GM18508 (cell line): Measurements from ENCODE around the gene CTNS.

Experiments used
- ATAC-seq: cut with Tn5 transposase; IDR thresholded peaks from one replicate; pipeline ENCODE4 v1.9.1; 2021; ENCODE audit warnings: moderate number of reproducible peaks; ENCODE audit not compliant: insufficient read depth, unreplicated experiment

Gene CTNS

GRCh38 chr17:3657588-3657869, 21.0 kb downstream of the CTNS start:
- ATAC-seq: no peak

GRCh38 chr17:3657874-3658783, 21.6 kb downstream of the CTNS start:
- ATAC-seq: no peak

- ATAC-seq: no peak
These were observed 22.4 kb downstream of the CTNS start for GRCh38 chr17:3658784-3659449.

GRCh38 chr17:3659541-3660111, 23.1 kb downstream of the CTNS start:
- ATAC-seq: no peak

- no peak for ATAC-seq
These were observed 23.8 kb downstream of the CTNS start for GRCh38 chr17:3660311-3660891.

DNA sequence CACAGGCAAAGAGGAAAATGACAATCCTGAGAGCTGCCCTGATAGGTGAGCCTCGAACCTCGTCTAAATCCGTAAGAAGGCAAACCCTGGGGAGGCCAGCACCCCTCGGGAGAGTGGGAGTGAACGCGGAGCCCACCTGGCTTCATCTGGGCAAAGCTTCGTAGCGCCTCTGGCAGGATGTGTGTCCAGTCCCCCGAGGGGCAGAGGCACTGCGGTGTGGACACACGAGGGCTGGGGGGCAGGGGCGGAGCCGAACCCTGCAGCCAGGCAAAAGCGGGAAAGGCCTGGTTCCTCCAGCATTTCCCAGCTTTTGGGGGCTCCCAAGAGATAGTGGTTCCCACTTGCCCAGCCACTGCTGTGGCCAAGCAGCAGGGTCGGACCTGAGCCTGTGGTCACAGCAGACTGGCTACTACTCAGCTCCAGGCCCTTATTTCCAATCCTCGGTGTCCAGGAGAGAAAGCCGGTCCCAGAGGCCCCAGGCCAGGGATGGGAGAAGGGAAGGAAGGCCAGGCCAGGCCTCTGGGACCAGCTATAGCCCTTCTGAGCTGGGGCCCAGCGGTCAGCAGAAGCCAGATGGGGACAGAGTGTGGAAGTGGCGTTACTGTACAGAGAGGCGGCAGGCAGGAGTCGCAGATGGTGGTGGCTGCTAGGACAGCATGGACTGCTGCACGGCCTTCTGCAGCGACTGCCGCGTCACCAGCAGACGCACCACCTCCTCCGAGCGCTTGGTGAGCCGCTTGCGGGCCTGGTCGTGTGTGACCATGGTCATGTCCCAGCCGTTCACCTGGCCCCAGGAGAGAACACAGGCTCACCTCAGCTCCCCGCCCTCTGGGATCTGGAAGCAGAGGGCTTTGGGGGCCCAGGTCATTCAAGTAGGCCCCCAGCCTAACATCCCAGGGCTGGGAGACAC, 26.8 kb downstream of the CTNS start:
- no peak for ATAC-seq

DNA sequence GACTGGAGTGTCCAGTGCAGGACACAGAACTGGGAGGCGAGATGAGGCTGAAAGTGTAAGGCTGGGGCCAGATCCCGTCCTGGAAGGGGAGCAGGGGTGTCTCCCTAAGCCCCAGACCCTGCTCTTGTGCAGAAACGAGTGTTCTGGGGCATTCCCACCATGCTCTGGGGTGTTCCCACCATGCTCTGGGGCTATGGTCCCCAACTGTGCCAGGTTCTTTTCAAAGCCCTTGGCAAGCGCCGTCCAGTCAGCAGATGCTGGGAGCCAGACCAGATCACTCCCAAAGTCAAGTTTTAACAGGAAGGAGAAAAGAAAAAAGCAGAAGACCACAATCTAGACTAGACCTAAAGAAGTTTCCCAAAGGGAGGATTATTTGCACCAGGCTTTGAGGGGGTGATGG, 29.3 kb downstream of the CTNS start:
- no peak for ATAC-seq

DNA sequence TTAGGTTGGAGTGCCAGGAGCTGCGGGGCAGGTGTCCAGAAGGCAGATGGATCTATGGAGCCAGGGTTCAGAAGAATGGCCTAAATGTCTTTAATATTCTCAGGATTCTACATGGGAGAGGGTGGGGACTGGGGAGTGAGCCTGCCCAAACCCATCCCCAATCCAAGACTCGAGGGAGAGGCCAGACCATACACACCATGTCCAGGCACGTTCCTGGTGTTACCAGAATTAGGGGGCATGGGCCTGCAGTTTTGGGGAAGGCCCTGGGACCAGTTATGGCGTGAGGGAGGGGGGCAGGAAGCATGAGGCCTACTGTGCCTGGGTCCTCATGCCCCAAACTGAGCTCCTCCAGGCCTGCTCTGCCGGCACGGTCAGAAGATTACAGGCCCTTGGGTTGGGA, 30.0 kb downstream of the CTNS start:
- ATAC-seq: no peak

DNA sequence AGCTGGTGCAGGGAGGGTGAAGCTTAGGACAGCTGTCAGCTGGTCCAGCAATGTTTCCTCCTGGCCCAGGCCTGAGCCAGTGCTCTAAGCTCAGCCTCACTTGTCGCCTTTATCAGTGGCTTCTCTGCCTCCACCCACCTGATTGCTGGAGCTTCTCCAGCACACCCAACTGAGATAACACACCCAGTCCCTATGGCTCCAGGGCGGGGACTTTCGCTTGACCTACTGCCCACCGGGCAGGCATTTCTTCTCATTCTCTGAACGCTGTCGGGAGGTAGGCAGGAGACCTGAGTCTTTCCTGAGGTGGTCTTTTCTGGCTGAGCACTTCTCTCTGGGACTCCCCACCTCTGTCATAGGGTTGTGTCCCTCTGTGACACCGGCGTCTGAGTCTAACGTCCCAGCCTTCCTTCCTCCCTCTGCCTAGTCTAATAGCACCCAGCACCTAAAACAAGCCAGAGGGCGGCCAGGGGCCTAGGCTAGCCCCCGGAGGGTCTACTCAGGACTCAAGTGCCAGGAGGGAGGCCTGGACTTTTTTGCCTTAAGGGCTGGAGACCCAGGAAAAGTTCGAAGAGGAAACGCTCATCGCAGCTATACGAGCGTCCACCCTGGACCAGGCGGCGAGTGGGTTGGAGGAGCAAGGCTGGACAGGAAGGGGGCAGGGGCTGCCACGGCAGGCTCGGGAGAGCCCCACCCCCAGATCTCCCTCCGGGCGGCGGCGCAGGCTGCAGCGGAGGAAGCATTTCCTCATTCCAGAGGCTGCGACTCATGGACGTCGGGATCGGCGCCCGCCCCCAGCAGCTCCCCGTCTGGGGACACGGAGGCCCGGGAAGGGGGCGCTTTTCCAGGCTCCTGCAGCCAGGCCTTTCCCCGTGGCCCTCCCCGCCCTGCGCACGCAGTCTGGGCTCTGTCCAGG, 31.1 kb downstream of the CTNS start:
- peak; percentile 5 for ATAC-seq

- peak; percentile 56 for ATAC-seq
These were observed 31.9 kb downstream of the CTNS start, which contains the start of the genes EMC6 and TAX1BP3 for GRCh38 chr17:3668279-3669084. Gene EMC6 (plus strand): TSS chr17:3668812. CDS start chr17:3669147, 335 bp downstream. Gene TAX1BP3 (minus strand): TSS chr17:3668578. CDS start chr17:3668526, 52 bp downstream.

DNA sequence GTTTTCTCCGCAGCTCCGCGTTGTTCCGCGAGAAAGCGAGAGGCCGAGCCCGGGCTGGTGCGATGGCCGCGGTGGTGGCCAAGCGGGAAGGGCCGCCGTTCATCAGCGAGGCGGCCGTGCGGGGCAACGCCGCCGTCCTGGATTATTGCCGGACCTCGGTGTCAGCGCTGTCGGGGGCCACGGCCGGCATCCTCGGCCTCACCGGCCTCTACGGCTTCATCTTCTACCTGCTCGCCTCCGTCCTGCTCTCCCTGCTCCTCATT, 32.5 kb downstream of the CTNS start:
- ATAC-seq: no peak

DNA sequence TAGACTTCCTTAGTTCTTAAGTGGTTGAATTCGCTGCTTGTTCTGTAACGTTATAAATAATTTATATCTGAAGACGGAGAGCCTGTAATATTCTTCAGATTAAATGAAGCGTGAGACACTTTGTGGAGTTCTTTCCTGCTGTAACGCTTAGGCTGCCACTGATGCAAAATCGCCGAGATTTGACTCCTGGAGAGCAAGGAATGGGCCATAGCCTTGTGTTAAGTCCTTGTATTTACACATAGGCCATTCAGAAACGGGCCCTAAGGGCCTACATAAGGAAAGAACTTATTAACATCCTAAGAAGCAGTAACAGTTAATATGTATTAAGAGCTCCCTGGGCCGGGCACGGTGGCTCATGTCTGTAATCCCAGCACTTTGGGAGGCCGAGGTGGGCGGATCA, 33.0 kb downstream of the CTNS start:
- ATAC-seq: no peak

DNA sequence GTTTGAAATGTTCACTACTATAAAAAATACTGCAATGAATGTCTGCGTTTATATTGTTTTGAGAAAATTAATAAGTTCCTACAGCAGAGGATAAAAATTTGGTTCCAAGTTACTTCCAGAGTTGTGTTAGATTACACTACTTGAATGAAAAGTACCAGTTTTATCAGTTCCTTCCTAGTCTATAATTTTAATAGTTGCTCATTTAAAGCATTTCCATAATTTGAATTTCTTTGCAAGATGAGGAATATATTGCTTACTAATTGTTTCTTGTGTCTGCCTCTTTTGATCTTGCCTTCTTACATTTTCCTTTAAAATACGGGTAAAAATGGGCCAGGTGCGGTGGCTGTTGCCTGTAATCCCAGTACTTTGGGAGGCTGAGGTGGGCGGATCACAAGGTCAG, 36.0 kb downstream of the CTNS start:
- ATAC-seq: no peak

DNA sequence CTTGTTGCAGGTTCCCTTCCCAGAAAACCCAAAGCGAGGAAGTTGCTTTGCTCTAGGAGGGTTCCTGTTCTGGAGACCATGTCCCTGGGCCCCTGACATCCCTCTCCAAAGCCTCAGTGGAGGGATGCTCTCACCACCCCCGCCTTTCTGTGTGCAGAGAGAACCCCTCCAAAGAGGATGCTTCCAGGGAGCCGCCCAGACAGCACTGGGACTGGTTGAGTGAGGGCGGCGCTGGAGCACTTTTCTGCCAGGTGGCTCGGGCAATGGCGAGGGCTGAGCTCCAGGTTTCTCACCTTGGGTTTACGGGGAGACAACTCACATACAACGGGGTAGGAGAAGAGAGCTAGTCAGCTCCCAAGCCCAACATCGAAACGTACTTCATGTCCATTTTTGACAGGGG, 39.3 kb downstream of the CTNS start:
- ATAC-seq: no peak

- ATAC-seq: no peak
These were observed 41.7 kb downstream of the CTNS start for GRCh38 chr17:3678095-3678820.

- no peak for ATAC-seq
These were observed 42.4 kb downstream of the CTNS start for GRCh38 chr17:3678821-3679530.

DNA sequence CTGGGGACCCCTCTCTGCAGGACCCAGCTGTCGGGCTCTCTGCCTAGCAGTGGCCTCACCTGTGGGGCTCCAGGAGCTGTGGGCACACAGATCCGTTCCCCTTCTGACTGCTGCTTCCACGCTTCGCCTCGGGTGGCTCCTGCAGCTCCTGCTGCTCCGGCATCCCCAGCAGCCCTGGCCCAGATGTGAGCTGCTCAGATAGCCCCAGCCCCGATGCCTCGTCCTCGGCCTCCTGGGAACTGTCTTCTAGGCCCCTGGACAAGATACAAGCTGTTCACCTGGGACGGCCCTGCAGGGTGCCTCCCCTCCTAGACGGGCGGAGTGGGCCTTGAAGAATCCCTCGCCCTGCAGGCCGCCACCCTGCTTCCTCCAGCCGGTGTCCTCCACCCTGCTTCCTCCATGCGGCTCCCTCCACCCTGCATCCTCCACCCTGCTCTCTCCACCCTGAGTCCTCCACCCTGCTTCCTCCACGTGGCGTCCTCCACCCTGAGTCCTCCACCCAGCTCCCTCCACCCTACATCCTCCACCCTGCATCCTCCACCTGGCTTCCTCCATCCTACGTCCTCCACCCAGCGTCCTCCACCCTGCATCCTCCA, 43.1 kb downstream of the CTNS start:
- no peak for ATAC-seq
